Measurements from ENCODE around the gene RFC1. TPM values are rescaled to one million over a fixed set of nuclear protein-coding genes. Genes with fewer than 3 reads are reported as not detected.
A peak's percentile ranks its signal among the peaks of the same experiment; 100 is the strongest.
"Not testable (repeated sequence)": the region's sequence is repeated elsewhere in the genome, so short reads cannot be mapped to it uniquely, and the experiment has no call there.

The RFC1 gene
- total RNA-seq (2014; rRNA removed; shearing (Covaris generic); ENCODE audit: low replicate concordance), result 41.1 and 64.0 TPM in 2 replicates

GRCh38 chr4:39365830-39366771, at the start of gene RFC1:
Gene RFC1, minus strand, starts transcription at chr4:39366362. Its CDS starts 121 bp downstream, at chr4:39366241.
- H2AFZ ChIP-seq (ENCODE audit: low read length), result peak within 1 kb of the TSS; percentile 57

GRCh38 chr4:39415678-39416283, 49.6 kb upstream of the RFC1 start:
- Histone ChIP-seq H3K79me2 (ENCODE audit: low read length) (no peaks in the 10 kb centered on the region), H3K36me3 (ENCODE audit: insufficient read depth, low read length) (no peaks in the 10 kb centered on the region), H3K4me1 (ENCODE audit: low read length) (no peaks in the 10 kb centered on the region), H3K4me3 (ENCODE audit: low read length) (no peak overlapping the region), H3K4me2 (ENCODE audit: low read depth, low read length, poor library complexity, severe bottlenecking) (no peak overlapping the region), H4K20me1 (ENCODE audit: insufficient read depth, low read depth, low read length) (no peaks in the 10 kb centered on the region), H3K9ac (ENCODE audit: low read length) (no peak overlapping the region), H3K27ac (ENCODE audit: low read length) (no peak overlapping the region), H3K9me3 (ENCODE audit: low read length) (no peaks in the 10 kb centered on the region), H3K27me3 (ENCODE audit: low read length) (no peaks in the 10 kb centered on the region), H3K9me2 (replicated peaks; ENCODE audit: insufficient read depth, low read length) (no peaks in the 10 kb centered on the region), H2AFZ (ENCODE audit: low read length) (no peak overlapping the region)
- DNase-seq, result no peak

More at GRCh38 chr4:39365830-39366771, at the start of gene RFC1:
- H4K20me1 ChIP-seq (ENCODE audit: insufficient read depth, low read depth, low read length), result no peaks in the 10 kb centered on the region; the same call in 1 of the 2 replicates
- H3K27me3 ChIP-seq (ENCODE audit: low read length), result no peaks in the 10 kb centered on the region
- H3K9ac ChIP-seq (ENCODE audit: low read length), result peak within 1 kb of the TSS; percentile 86
- DNase-seq, result peak; percentile 98
- peak within 1 kb of the TSS; percentile 91 for H3K4me3 ChIP-seq (ENCODE audit: low read length)
- H3K4me1 ChIP-seq (ENCODE audit: low read length), result peaks cover 40% of the 10 kb centered on the region
- peaks cover 13% of the 10 kb centered on the region; the same call in 1 of the 2 replicates for H3K36me3 ChIP-seq (ENCODE audit: insufficient read depth, low read length)
- peak within 1 kb of the TSS; percentile 54 for H3K27ac ChIP-seq (ENCODE audit: low read length)
- no peaks in the 10 kb centered on the region for H3K9me2 ChIP-seq (replicated peaks; ENCODE audit: insufficient read depth, low read length)
- H3K4me2 ChIP-seq (ENCODE audit: low read depth, low read length, poor library complexity, severe bottlenecking), result peak within 1 kb of the TSS; percentile 89
- no peaks in the 10 kb centered on the region for H3K9me3 ChIP-seq (ENCODE audit: low read length)
- peaks cover 50% of the 10 kb centered on the region for H3K79me2 ChIP-seq (ENCODE audit: low read length)

GRCh38 chr4:39411561-39411960, 45.4 kb upstream of the RFC1 start:
- not testable (repeated sequence) for H3K4me3 ChIP-seq (ENCODE audit: low read length); H3K36me3 ChIP-seq (ENCODE audit: insufficient read depth, low read length); H3K4me1 ChIP-seq (ENCODE audit: low read length); H3K9ac ChIP-seq (ENCODE audit: low read length); H3K79me2 ChIP-seq (ENCODE audit: low read length); H3K9me2 ChIP-seq (replicated peaks; ENCODE audit: insufficient read depth, low read length); H4K20me1 ChIP-seq (ENCODE audit: insufficient read depth, low read depth, low read length); DNase-seq; H3K4me2 ChIP-seq (ENCODE audit: low read depth, low read length, poor library complexity, severe bottlenecking); H3K9me3 ChIP-seq (ENCODE audit: low read length); H2AFZ ChIP-seq (ENCODE audit: low read length); H3K27me3 ChIP-seq (ENCODE audit: low read length); H3K27ac ChIP-seq (ENCODE audit: low read length)

GRCh38 chr4:39410415-39410814, 44.3 kb upstream of the RFC1 start:
- Histone ChIP-seq H3K4me2 (ENCODE audit: low read depth, low read length, poor library complexity, severe bottlenecking) (no peak overlapping the region), H3K27ac (ENCODE audit: low read length) (no peak overlapping the region), H3K4me1 (ENCODE audit: low read length) (no peaks in the 10 kb centered on the region), H3K79me2 (ENCODE audit: low read length) (no peaks in the 10 kb centered on the region), H4K20me1 (ENCODE audit: insufficient read depth, low read depth, low read length) (no peaks in the 10 kb centered on the region), H3K9ac (ENCODE audit: low read length) (no peak overlapping the region), H3K9me2 (replicated peaks; ENCODE audit: insufficient read depth, low read length) (no peaks in the 10 kb centered on the region), H2AFZ (ENCODE audit: low read length) (no peak overlapping the region), H3K36me3 (ENCODE audit: insufficient read depth, low read length) (no peaks in the 10 kb centered on the region), H3K9me3 (ENCODE audit: low read length) (no peaks in the 10 kb centered on the region), H3K4me3 (ENCODE audit: low read length) (no peak overlapping the region), H3K27me3 (ENCODE audit: low read length) (no peaks in the 10 kb centered on the region)
- peak; percentile 42 for DNase-seq

GRCh38 chr4:39407584-39407885, 41.4 kb upstream of the RFC1 start:
- Histone ChIP-seq H2AFZ (ENCODE audit: low read length) (no peak overlapping the region), H3K4me2 (ENCODE audit: low read depth, low read length, poor library complexity, severe bottlenecking) (no peak overlapping the region), H3K4me3 (ENCODE audit: low read length) (no peak overlapping the region), H3K9ac (ENCODE audit: low read length) (no peak overlapping the region), H3K79me2 (ENCODE audit: low read length) (no peaks in the 10 kb centered on the region), H3K9me2 (replicated peaks; ENCODE audit: insufficient read depth, low read length) (no peaks in the 10 kb centered on the region), H3K9me3 (ENCODE audit: low read length) (no peaks in the 10 kb centered on the region), H3K36me3 (ENCODE audit: insufficient read depth, low read length) (no peaks in the 10 kb centered on the region), H3K4me1 (ENCODE audit: low read length) (no peaks in the 10 kb centered on the region), H4K20me1 (ENCODE audit: insufficient read depth, low read depth, low read length) (no peaks in the 10 kb centered on the region), H3K27me3 (ENCODE audit: low read length) (no peaks in the 10 kb centered on the region), H3K27ac (ENCODE audit: low read length) (no peak overlapping the region)
- no peak for DNase-seq

- Histone ChIP-seq H3K9me3 (ENCODE audit: low read length) (no peaks in the 10 kb centered on the region), H3K27me3 (ENCODE audit: low read length) (no peaks in the 10 kb centered on the region), H3K9me2 (replicated peaks; ENCODE audit: insufficient read depth, low read length) (no peaks in the 10 kb centered on the region), H3K79me2 (ENCODE audit: low read length) (no peaks in the 10 kb centered on the region), H3K36me3 (ENCODE audit: insufficient read depth, low read length) (no peaks in the 10 kb centered on the region), H3K4me3 (ENCODE audit: low read length) (no peak within 1 kb of the TSS), H2AFZ (ENCODE audit: low read length) (no peak within 1 kb of the TSS), H3K4me1 (ENCODE audit: low read length) (no peaks in the 10 kb centered on the region), H3K9ac (ENCODE audit: low read length) (no peak within 1 kb of the TSS), H4K20me1 (ENCODE audit: insufficient read depth, low read depth, low read length) (no peaks in the 10 kb centered on the region), H3K4me2 (ENCODE audit: low read depth, low read length, poor library complexity, severe bottlenecking) (no peak within 1 kb of the TSS), H3K27ac (ENCODE audit: low read length) (no peak within 1 kb of the TSS)
- no peak for DNase-seq
Measured at GRCh38 chr4:39406763-39407583, 40.8 kb upstream of the RFC1 start, which contains the start of gene KLB. Gene KLB, plus strand, starts transcription at chr4:39406930. Its CDS starts 20 bp downstream, at chr4:39406950.

GRCh38 chr4:39401640-39402039, 35.5 kb upstream of the RFC1 start:
- H3K9ac ChIP-seq (ENCODE audit: low read length); H3K9me3 ChIP-seq (ENCODE audit: low read length); H3K4me3 ChIP-seq (ENCODE audit: low read length); H2AFZ ChIP-seq (ENCODE audit: low read length); H3K4me2 ChIP-seq (ENCODE audit: low read depth, low read length, poor library complexity, severe bottlenecking); H3K79me2 ChIP-seq (ENCODE audit: low read length); H3K27ac ChIP-seq (ENCODE audit: low read length); H3K4me1 ChIP-seq (ENCODE audit: low read length); H3K27me3 ChIP-seq (ENCODE audit: low read length); DNase-seq; H3K9me2 ChIP-seq (replicated peaks; ENCODE audit: insufficient read depth, low read length); H3K36me3 ChIP-seq (ENCODE audit: insufficient read depth, low read length); H4K20me1 ChIP-seq (ENCODE audit: insufficient read depth, low read depth, low read length): not testable (repeated sequence)

GRCh38 chr4:39394706-39395105, 28.5 kb upstream of the RFC1 start:
- Histone ChIP-seq H3K9me2 (replicated peaks; ENCODE audit: insufficient read depth, low read length) (no peaks in the 10 kb centered on the region), H3K79me2 (ENCODE audit: low read length) (no peaks in the 10 kb centered on the region), H3K9me3 (ENCODE audit: low read length) (no peaks in the 10 kb centered on the region), H3K27me3 (ENCODE audit: low read length) (no peaks in the 10 kb centered on the region), H3K4me3 (ENCODE audit: low read length) (no peak overlapping the region), H3K27ac (ENCODE audit: low read length) (no peak overlapping the region), H3K36me3 (ENCODE audit: insufficient read depth, low read length) (no peaks in the 10 kb centered on the region), H3K4me1 (ENCODE audit: low read length) (no peaks in the 10 kb centered on the region), H3K4me2 (ENCODE audit: low read depth, low read length, poor library complexity, severe bottlenecking) (no peak overlapping the region), H3K9ac (ENCODE audit: low read length) (no peak overlapping the region), H2AFZ (ENCODE audit: low read length) (no peak overlapping the region), H4K20me1 (ENCODE audit: insufficient read depth, low read depth, low read length) (no peaks in the 10 kb centered on the region)
- no peak for DNase-seq

Data from Karpas-422 (cell line).